OCI-LY1 (cell line): ENCODE measurements around the gene ATP11A.

Source experiments
- H2AFZ ChIP-seq: fragments of 200-600 bp; sonication (generic), shearing (Covaris generic); 2 replicates; pipeline ENCODE4 v1.6.0; 2014; ENCODE audit warnings: antibody characterized with exemption, mild to moderate bottlenecking, low read length
- H3F3A ChIP-seq: fragments of 200-600 bp; sonication (generic), shearing (Covaris generic); 2 replicates; pipeline ENCODE4 v1.6.0; 2014; ENCODE audit warnings: mild to moderate bottlenecking, antibody characterized with exemption, low read length, moderate library complexity; ENCODE audit not compliant: insufficient read depth
- H3K27ac ChIP-seq: fragments of 200-600 bp; sonication (generic); 2 replicates; pipeline ENCODE4 v1.5.1; 2014; ENCODE audit warnings: low read length, mixed run types, mild to moderate bottlenecking, low read depth; ENCODE audit not compliant: poor library complexity, severe bottlenecking
- H3K27me3 ChIP-seq: fragments of 200-600 bp; sonication (generic); 2 replicates; pipeline ENCODE4 v1.6.0; 2014; ENCODE audit warnings: antibody characterized with exemption, mild to moderate bottlenecking, low read length, moderate library complexity; ENCODE audit not compliant: insufficient read depth
- H3K36me3 ChIP-seq: fragments of 200-600 bp; sonication (generic); 2 replicates; pipeline ENCODE4 v1.6.1; 2014; ENCODE audit warnings: mild to moderate bottlenecking, antibody characterized with exemption, low read length, moderate library complexity, mixed read lengths; ENCODE audit not compliant: insufficient read depth
- H3K4me1 ChIP-seq: fragments of 200-600 bp; sonication (generic); 2 replicates; pipeline ENCODE4 v1.5.1; 2014; ENCODE audit warnings: mild to moderate bottlenecking, low read length, moderate library complexity; ENCODE audit not compliant: insufficient read depth, severe bottlenecking
- H3K4me2 ChIP-seq: fragments of 200-600 bp; sonication (generic), shearing (Covaris generic); 2 replicates; pipeline ENCODE4 v1.6.1; 2014; ENCODE audit warnings: low read length
- H3K4me3 ChIP-seq: fragments of 200-600 bp; sonication (generic); 2 replicates; pipeline ENCODE4 v1.5.1; 2014; ENCODE audit warnings: low read length, low read depth, mild to moderate bottlenecking, mixed read lengths; ENCODE audit not compliant: poor library complexity, severe bottlenecking
- H3K79me2 ChIP-seq: fragments of 200-600 bp; shearing (Covaris generic); 2 replicates; pipeline ENCODE4 v1.6.1; 2016; ENCODE audit warnings: mixed run types, low read length, mixed read lengths; ENCODE audit not compliant: insufficient read depth
- H3K9ac ChIP-seq: fragments of 200-600 bp; sonication (generic), shearing (Covaris generic); 2 replicates; pipeline ENCODE4 v1.6.1; 2014; ENCODE audit warnings: mild to moderate bottlenecking, low read length, mixed read lengths
- H3K9me2 ChIP-seq: fragments of 200-600 bp; sonication (generic), shearing (Covaris generic); 2 replicates; pipeline ENCODE4 v1.6.1; 2014; ENCODE audit warnings: low read depth, mild to moderate bottlenecking, low read length, mixed read lengths
- H3K9me3 ChIP-seq: fragments of 200-600 bp; shearing (Covaris generic); 2 replicates; pipeline ENCODE4 v1.6.1; 2014; ENCODE audit warnings: low read length, mixed read lengths
- H4K20me1 ChIP-seq: fragments of 200-600 bp; sonication (generic), shearing (Covaris generic); 2 replicates; pipeline ENCODE4 v1.6.0; 2016; ENCODE audit warnings: mild to moderate bottlenecking, low read length; ENCODE audit not compliant: insufficient read depth
- EZH2 ChIP-seq: fragments of 200-600 bp; sonication (generic), shearing (Covaris generic); IDR thresholded peaks from 2 replicates; pipeline ENCODE4 v1.8.0; 2017; ENCODE audit warnings: borderline replicate concordance, mixed run types, mild to moderate bottlenecking, antibody characterized with exemption, low read length, moderate library complexity, mixed read lengths
- TF ChIP-seq, protein P1 (sequence below): fragments of 200-600 bp; sonication (generic), shearing (Covaris generic); IDR thresholded peaks from 2 replicates; pipeline ENCODE4 v1.5.1; 2017; ENCODE audit warnings: mild to moderate bottlenecking, antibody characterized with exemption, low read length, moderate library complexity, mixed read lengths

ATP11A gene

GRCh38 chr13:112692104-112692503, 2.3 kb downstream of the ATP11A start:
- Histone ChIP-seq H3K4me2 (peak overlapping the region; percentile 82; the same call in 1 of the 2 replicates), H3F3A (no peaks in the 10 kb centered on the region), H3K27ac (no peak overlapping the region), H3K27me3 (peaks cover 14% of the 10 kb centered on the region), H3K9me3 (no peaks in the 10 kb centered on the region), H3K79me2 (no peaks in the 10 kb centered on the region), H3K4me1 (peaks cover 45% of the 10 kb centered on the region), H3K36me3 (peaks cover 3% of the 10 kb centered on the region; the same call in 1 of the 2 replicates), H4K20me1 (0 out of 2 replicates have a peak, but pooled peaks cover 6% of the 10 kb centered on the region), H3K9me2 (no peaks in the 10 kb centered on the region), H3K9ac (no peak overlapping the region), H3K4me3 (peak overlapping the region; percentile 85), H2AFZ (no peak overlapping the region)
- no peak for TF ChIP-seq EZH2
- TF ChIP-seq, protein P1, sequence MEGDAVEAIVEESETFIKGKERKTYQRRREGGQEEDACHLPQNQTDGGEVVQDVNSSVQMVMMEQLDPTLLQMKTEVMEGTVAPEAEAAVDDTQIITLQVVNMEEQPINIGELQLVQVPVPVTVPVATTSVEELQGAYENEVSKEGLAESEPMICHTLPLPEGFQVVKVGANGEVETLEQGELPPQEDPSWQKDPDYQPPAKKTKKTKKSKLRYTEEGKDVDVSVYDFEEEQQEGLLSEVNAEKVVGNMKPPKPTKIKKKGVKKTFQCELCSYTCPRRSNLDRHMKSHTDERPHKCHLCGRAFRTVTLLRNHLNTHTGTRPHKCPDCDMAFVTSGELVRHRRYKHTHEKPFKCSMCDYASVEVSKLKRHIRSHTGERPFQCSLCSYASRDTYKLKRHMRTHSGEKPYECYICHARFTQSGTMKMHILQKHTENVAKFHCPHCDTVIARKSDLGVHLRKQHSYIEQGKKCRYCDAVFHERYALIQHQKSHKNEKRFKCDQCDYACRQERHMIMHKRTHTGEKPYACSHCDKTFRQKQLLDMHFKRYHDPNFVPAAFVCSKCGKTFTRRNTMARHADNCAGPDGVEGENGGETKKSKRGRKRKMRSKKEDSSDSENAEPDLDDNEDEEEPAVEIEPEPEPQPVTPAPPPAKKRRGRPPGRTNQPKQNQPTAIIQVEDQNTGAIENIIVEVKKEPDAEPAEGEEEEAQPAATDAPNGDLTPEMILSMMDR, result no peak

- H2AFZ ChIP-seq, result no peak overlapping the region
- H3K79me2 ChIP-seq, result no peaks in the 10 kb centered on the region
- 0 out of 2 replicates have a peak, but pooled peaks cover 6% of the 10 kb centered on the region for H4K20me1 ChIP-seq
- H3K4me2 ChIP-seq, result no peak overlapping the region
- TF ChIP-seq, protein P1, result no peak
- TF ChIP-seq EZH2, result no peak
- H3K27me3 ChIP-seq, result peaks cover 14% of the 10 kb centered on the region
- H3K4me1 ChIP-seq, result peaks cover 45% of the 10 kb centered on the region
- H3K27ac ChIP-seq, result no peak overlapping the region
- H3K9me3 ChIP-seq, result no peaks in the 10 kb centered on the region
- H3K9me2 ChIP-seq, result no peaks in the 10 kb centered on the region
- H3F3A ChIP-seq, result no peaks in the 10 kb centered on the region
- H3K36me3 ChIP-seq, result peaks cover 3% of the 10 kb centered on the region; the same call in 1 of the 2 replicates
- no peak overlapping the region for H3K4me3 ChIP-seq
- no peak overlapping the region for H3K9ac ChIP-seq
Measured at GRCh38 chr13:112692586-112692985, 2.7 kb downstream of the ATP11A start.

GRCh38 chr13:112693831-112694497, 4.1 kb downstream of the ATP11A start:
- H3K79me2 ChIP-seq, result no peaks in the 10 kb centered on the region
- H3K27ac ChIP-seq, result no peak overlapping the region

More at GRCh38 chr13:112693831-112694497, 4.1 kb downstream of the ATP11A start:
- H3K9ac ChIP-seq, result no peak overlapping the region
- no peaks in the 10 kb centered on the region for H3K9me3 ChIP-seq
- peaks cover 3% of the 10 kb centered on the region; the same call in 1 of the 2 replicates for H3K36me3 ChIP-seq
- H3K27me3 ChIP-seq, result peaks cover 14% of the 10 kb centered on the region
- peaks cover 37% of the 10 kb centered on the region for H3K4me1 ChIP-seq
- H4K20me1 ChIP-seq, result 0 out of 2 replicates have a peak, but pooled peaks cover 6% of the 10 kb centered on the region
- TF ChIP-seq, protein P1, result no peak
- TF ChIP-seq EZH2, result no peak
- H3K4me3 ChIP-seq, result no peak overlapping the region
- H3K4me2 ChIP-seq, result no peak overlapping the region
- H3F3A ChIP-seq, result no peaks in the 10 kb centered on the region
- H3K9me2 ChIP-seq, result no peaks in the 10 kb centered on the region
- no peak overlapping the region for H2AFZ ChIP-seq
